ENCODE measurements around the gene RBM20. TPM values are rescaled to one million over a fixed set of nuclear protein-coding genes. Genes with fewer than 3 reads are reported as not detected.

Gene RBM20
- total RNA-seq, 1 donor from 2014 or later, result 3.3 TPM

DNA sequence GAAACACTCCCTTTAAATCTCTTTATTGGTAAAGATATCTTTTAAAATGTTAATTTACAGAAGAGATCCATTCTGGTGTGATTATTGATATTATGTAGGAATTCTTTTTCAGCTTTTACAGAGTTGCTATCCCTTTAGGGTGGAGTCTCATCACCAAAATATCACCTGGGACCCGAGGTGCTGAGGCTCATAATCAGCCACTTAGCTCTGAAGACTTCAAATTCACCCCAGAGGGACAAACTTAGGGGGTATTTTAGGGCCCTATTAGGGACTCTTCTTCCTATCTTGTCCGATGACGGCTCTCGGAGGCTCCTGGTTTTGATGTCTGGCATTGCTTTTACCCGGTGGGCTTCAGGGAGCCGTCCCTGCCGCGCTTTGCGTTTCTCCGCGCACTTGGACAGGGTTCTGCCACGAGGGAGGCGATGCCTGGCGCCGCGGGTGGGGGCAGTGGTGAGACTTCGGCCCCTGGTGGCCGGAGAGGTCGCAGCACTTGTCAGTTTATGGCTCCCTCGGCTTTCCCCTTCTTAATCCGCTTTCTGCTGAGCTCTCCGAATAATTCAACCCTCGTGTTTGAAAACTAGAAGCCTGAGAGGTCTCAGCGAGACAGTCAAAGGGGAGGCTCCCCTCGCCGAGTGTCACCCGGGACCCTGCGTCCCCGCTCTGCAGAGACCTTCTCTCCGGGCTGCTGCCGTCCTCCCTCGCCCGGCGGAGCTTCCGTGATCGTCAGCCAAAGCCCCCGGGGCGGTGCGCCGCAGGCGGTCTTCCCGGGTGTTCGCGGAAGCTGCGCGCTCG, 27.8 kb downstream of the RBM20 start:
- no peaks in the 10 kb centered on the region for H3K27me3 ChIP-seq (ENCODE audit: control insufficient read depth, insufficient read depth, low read length)
- TF ChIP-seq, protein P1, sequence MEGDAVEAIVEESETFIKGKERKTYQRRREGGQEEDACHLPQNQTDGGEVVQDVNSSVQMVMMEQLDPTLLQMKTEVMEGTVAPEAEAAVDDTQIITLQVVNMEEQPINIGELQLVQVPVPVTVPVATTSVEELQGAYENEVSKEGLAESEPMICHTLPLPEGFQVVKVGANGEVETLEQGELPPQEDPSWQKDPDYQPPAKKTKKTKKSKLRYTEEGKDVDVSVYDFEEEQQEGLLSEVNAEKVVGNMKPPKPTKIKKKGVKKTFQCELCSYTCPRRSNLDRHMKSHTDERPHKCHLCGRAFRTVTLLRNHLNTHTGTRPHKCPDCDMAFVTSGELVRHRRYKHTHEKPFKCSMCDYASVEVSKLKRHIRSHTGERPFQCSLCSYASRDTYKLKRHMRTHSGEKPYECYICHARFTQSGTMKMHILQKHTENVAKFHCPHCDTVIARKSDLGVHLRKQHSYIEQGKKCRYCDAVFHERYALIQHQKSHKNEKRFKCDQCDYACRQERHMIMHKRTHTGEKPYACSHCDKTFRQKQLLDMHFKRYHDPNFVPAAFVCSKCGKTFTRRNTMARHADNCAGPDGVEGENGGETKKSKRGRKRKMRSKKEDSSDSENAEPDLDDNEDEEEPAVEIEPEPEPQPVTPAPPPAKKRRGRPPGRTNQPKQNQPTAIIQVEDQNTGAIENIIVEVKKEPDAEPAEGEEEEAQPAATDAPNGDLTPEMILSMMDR (IDR thresholded peaks at IDR 0.05; ENCODE audit: insufficient read depth, low read length, poor library complexity, severe bottlenecking), result peak; percentile 100
- DNase-seq (ENCODE audit: low read depth), result no peak
- H3K4me3 ChIP-seq (ENCODE audit: low read depth, low read length), result peak overlapping the region; percentile 53
- H3K36me3 ChIP-seq (ENCODE audit: control insufficient read depth, insufficient read depth, low read length), result no peaks in the 10 kb centered on the region

DNA sequence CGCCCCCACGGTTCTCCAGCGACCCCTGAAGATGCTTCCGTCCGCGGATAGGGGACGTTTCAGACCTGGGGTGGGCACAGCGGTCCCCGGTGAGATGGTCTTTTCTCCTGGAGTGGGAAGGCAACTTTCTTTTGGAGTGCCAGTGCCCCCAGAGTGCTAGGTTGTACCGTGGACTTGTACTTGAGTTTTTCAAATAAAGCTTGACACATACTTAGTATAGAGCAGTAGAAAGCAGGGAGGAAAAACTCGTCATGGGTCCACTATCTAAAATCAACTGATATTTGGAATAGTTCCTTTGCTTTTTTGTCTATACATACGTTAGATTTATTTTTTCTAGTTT, 28.4 kb downstream of the RBM20 start:
- no peak for DNase-seq (ENCODE audit: low read depth)
- Histone ChIP-seq H3K27me3 (ENCODE audit: control insufficient read depth, insufficient read depth, low read length) (no peaks in the 10 kb centered on the region), H3K36me3 (ENCODE audit: control insufficient read depth, insufficient read depth, low read length) (no peaks in the 10 kb centered on the region), H3K4me3 (ENCODE audit: low read depth, low read length) (peak overlapping the region; percentile 53)
- TF ChIP-seq, protein P1 (IDR thresholded peaks at IDR 0.05; ENCODE audit: insufficient read depth, low read length, poor library complexity, severe bottlenecking), result no peak

DNA sequence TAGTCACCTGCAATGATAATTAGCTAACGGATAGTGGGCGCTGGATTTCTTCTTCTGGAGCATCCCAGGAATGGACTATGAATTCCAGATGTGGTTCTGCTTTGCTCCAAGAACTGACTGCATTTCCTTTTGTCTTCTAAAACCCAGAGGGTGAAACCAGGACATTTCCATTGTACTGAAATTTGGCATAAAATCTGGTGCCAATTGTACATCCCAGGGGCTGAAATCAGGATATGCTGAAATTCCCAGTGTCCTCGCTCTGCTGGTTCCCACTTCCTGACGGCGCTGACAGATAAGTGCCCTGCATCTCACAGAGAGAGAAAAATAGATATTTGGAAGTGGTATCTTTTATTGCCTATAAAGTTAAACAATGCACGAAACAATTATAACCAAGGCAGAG, 31.9 kb downstream of the RBM20 start:
- Histone ChIP-seq H3K36me3 (ENCODE audit: control insufficient read depth, insufficient read depth, low read length) (no peaks in the 10 kb centered on the region), H3K27me3 (ENCODE audit: control insufficient read depth, insufficient read depth, low read length) (no peaks in the 10 kb centered on the region), H3K4me3 (ENCODE audit: low read depth, low read length) (no peak overlapping the region)
- no peak for DNase-seq (ENCODE audit: low read depth)
- TF ChIP-seq, protein P1 (IDR thresholded peaks at IDR 0.05; ENCODE audit: insufficient read depth, low read length, poor library complexity, severe bottlenecking), result no peak

DNA sequence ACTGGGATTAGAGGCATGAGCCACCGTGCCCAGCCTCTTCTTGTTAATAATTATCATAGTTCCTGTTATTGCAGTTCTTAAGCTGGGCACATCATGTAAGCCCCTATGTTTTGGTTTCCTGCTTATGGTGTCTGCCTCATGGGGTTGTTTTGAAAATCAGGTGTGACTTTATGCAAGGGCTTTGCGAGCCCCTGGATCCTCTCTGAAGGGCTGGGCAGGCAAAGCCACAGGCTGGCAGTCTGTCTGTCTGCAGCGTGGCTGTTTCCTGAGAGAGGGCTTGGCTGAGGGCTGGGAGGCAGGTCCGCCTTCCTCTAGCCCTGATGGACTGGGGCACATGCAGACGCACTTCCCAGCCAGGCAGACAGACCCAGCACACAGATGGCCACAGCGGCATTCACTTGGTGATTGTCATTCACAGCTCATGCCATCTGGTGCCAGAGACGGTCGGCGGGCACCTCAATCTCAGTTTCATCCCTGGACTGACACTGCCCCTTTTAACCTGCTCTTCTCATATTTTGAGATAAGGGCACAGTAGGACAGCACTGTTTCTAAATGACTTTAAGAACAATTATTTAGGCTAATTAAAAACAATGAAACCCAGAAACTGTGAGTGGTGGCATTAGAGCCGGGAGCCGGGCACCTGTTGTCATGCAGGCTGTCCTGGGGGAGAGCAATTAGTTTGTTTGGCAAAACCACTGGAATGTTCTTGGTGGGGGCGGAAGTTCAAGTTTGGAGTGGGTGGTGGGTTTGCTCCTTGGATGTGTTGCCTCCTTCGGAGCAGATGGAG, 35.5 kb downstream of the RBM20 start:
- Histone ChIP-seq H3K27me3 (ENCODE audit: control insufficient read depth, insufficient read depth, low read length) (no peaks in the 10 kb centered on the region), H3K4me3 (ENCODE audit: low read depth, low read length) (no peak overlapping the region), H3K36me3 (ENCODE audit: control insufficient read depth, insufficient read depth, low read length) (no peaks in the 10 kb centered on the region)
- no peak for DNase-seq (ENCODE audit: low read depth)
- TF ChIP-seq, protein P1 (IDR thresholded peaks at IDR 0.05; ENCODE audit: insufficient read depth, low read length, poor library complexity, severe bottlenecking), result no peak

DNA sequence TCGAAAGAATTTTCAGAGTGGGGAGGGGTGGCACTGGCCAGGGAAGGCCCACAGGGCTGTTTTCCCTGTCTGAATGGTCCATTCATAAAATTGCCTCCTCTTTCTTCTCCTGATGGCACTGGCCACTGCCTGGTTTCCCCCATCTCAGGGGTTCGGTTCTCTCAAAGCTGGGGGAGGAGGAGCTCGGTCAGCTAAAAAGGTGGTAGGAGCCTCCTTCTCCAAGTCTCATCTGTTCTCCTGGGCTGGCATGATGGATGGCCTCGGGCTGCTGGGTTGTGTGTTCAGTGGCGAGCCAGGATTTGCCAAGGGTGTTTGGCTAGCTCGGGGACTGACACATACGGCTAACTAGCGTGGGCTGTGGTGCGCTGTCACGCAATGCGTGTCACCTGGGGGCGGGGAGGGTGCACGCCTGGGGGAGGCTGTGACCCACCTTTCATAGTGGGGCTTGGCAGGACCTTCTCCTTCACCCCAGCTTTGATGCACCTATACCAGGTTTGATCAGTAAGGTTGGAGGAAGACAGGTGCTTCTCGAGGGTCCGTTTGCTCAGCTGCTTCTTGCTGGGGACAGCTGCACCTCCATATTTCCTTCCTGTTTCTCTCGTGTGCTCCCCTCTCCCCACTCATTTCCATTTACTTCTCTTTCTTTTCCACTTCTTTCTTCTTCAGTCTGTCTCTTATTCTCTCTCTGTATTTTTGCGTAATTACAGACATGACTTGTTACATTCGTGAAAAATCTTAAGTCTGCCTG, 36.3 kb downstream of the RBM20 start:
- H3K4me3 ChIP-seq (ENCODE audit: low read depth, low read length), result no peak overlapping the region
- no peaks in the 10 kb centered on the region for H3K27me3 ChIP-seq (ENCODE audit: control insufficient read depth, insufficient read depth, low read length)
- TF ChIP-seq, protein P1 (IDR thresholded peaks at IDR 0.05; ENCODE audit: insufficient read depth, low read length, poor library complexity, severe bottlenecking), result no peak
- no peaks in the 10 kb centered on the region for H3K36me3 ChIP-seq (ENCODE audit: control insufficient read depth, insufficient read depth, low read length)
- DNase-seq (ENCODE audit: low read depth), result no peak
